Muscle of back (tissue), 13 donors: ENCODE measurements around the gene EVX1. TPM values are rescaled to one million over a fixed set of nuclear protein-coding genes. Genes with fewer than 3 reads are reported as not detected.

Experiments used
- DNase-seq, 3 donors: peaks; one replicate each; pipeline versions ENCODE4 v3.0.0 to v3.0.0-alpha.2; 2013
- long read RNA-seq, 9 donors: transcript quantifications; one replicate each; lab custom pipeline, GENCODE V29; 2026
- polyA plus RNA-seq, 10 donors: library from polyadenylated mRNA; unstranded; fragments of 120-200 nt; gene quantifications; one replicate each; pipeline ENCODE4 v1.2.1, GENCODE V29; 2013; ENCODE audit not compliant: insufficient read length in 10 of 10

EVX1 gene
- not detected for polyA plus RNA-seq
- long read RNA-seq, donor 1, result 0 reads
- long read RNA-seq, donor 2, result 0 reads
- long read RNA-seq, donor 3, result 0 reads
- long read RNA-seq, donor 4, result 0 reads
- long read RNA-seq, donor 5, result 0 reads
- long read RNA-seq, donor 6, result 0 reads
- long read RNA-seq, donor 7, result 0 reads
- long read RNA-seq, donor 8, result 0 reads
- long read RNA-seq, donor 9, result 0 reads

- no peak for DNase-seq
Measured at GRCh38 chr7:27242555-27243339, at the start of gene EVX1. Gene EVX1, plus strand, starts transcription at chr7:27242802. Its CDS starts 229 bp downstream, at chr7:27243031.

GRCh38 chr7:27193335-27194001 is 49.1 kb upstream of the EVX1 start:
- DNase-seq, result peak in 1 of 3 donors; percentile 69

- no peak for DNase-seq
Measured at GRCh38 chr7:27194002-27194352, 48.6 kb upstream of the EVX1 start.

GRCh38 chr7:27194686-27195379 is 47.8 kb upstream of the EVX1 start:
- peak in 2 of 3 donors; percentile 6 to 42 for DNase-seq

- peak; percentile 72 to 92 (median 84) for DNase-seq
Measured at GRCh38 chr7:27196287-27196767, 46.3 kb upstream of the EVX1 start.

- peak in 1 of 3 donors; percentile 83 for DNase-seq
Measured at GRCh38 chr7:27197137-27198042, 45.2 kb upstream of the EVX1 start.

- peak in 1 of 3 donors; percentile 73 for DNase-seq
Measured at GRCh38 chr7:27198138-27198841, 44.3 kb upstream of the EVX1 start.

GRCh38 chr7:27198871-27199801 is 43.5 kb upstream of the EVX1 start:
- peak in 1 of 3 donors; percentile 79 for DNase-seq

- DNase-seq, result peak in 1 of 3 donors; percentile 69
Measured at GRCh38 chr7:27199849-27200760, 42.5 kb upstream of the EVX1 start, which contains the start of gene HOXA13. Gene HOXA13, minus strand, starts transcription at chr7:27200091. Its CDS starts 14 bp downstream, at chr7:27200077.

- peak in 1 of 3 donors; percentile 62 for DNase-seq
Measured at GRCh38 chr7:27200761-27201579, 41.6 kb upstream of the EVX1 start.

- no peak for DNase-seq
Measured at GRCh38 chr7:27201580-27202017, 41.0 kb upstream of the EVX1 start.

GRCh38 chr7:27202018-27202861 is 40.4 kb upstream of the EVX1 start:
- peak in 1 of 3 donors; percentile 69 for DNase-seq

GRCh38 chr7:27202862-27203134 is 39.8 kb upstream of the EVX1 start:
- no peak for DNase-seq

- peak in 1 of 3 donors; percentile 37 for DNase-seq
Measured at GRCh38 chr7:27203365-27203953, 39.1 kb upstream of the EVX1 start.

GRCh38 chr7:27203964-27204594 is 38.5 kb upstream of the EVX1 start:
- DNase-seq, result peak in 1 of 3 donors; percentile 34
